C4-2B (cell line): ENCODE results near the gene MED25.

Experiments
- ZFX ChIP-seq: fragments of 450-650 bp; IDR thresholded peaks from 2 replicates; pipeline ENCODE4 v1.6.1; 2017
- TF ChIP-seq, protein P1 (sequence below): fragments of 450-650 bp; conservative IDR thresholded peaks from 2 replicates; pipeline ENCODE4 v1.5.1; 2017; ENCODE audit warnings: mild to moderate bottlenecking

DNA sequence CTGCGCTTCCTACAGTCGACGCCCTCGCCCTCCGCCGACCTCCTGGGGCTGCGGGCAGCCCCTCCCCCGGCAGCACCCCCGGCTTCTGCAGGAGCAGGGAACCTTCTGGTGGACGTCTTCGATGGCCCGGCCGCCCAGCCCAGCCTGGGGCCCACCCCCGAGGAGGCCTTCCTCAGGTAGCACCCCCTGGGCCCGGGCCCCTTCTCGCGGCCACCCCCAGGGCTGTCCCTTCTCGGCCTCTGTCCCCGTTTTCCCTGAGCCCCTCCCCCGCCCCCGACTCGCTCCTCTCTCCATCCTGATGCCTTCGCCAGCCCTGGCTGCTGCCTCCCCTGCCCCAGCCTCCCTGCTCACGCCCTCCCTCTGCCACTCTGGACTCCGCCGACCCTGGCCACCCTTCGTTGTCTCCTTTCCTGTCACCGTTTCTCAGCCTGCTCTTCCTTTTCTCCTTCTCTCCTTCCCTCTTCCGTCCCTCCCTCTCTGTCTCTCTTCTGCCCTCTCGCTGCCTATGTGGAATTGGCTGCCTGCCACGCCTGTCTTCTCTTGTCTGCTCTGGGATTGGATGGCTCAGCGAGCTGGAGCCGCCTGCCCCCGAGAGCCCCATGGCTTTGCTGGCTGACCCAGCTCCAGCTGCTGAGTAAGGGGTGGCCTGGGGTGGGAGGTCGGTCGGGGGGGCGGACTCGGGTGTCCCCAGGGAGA is 16.0 kb upstream of the MED25 start:
- TF ChIP-seq, protein P1, sequence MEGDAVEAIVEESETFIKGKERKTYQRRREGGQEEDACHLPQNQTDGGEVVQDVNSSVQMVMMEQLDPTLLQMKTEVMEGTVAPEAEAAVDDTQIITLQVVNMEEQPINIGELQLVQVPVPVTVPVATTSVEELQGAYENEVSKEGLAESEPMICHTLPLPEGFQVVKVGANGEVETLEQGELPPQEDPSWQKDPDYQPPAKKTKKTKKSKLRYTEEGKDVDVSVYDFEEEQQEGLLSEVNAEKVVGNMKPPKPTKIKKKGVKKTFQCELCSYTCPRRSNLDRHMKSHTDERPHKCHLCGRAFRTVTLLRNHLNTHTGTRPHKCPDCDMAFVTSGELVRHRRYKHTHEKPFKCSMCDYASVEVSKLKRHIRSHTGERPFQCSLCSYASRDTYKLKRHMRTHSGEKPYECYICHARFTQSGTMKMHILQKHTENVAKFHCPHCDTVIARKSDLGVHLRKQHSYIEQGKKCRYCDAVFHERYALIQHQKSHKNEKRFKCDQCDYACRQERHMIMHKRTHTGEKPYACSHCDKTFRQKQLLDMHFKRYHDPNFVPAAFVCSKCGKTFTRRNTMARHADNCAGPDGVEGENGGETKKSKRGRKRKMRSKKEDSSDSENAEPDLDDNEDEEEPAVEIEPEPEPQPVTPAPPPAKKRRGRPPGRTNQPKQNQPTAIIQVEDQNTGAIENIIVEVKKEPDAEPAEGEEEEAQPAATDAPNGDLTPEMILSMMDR, result no peak
- TF ChIP-seq ZFX, result no peak
